HG03159 (cell line): ENCODE data around the gene NUP85.
"Not testable (repeated sequence)": the region's sequence is repeated elsewhere in the genome, so short reads cannot be mapped to it uniquely, and the experiment has no call there.

Experiments used
- ATAC-seq: cut with Tn5 transposase; IDR thresholded peaks from one replicate; pipeline ENCODE4 v1.9.1; 2021; ENCODE audit warnings: mild to moderate bottlenecking, moderate library complexity; ENCODE audit not compliant: unreplicated experiment

The NUP85 gene

DNA sequence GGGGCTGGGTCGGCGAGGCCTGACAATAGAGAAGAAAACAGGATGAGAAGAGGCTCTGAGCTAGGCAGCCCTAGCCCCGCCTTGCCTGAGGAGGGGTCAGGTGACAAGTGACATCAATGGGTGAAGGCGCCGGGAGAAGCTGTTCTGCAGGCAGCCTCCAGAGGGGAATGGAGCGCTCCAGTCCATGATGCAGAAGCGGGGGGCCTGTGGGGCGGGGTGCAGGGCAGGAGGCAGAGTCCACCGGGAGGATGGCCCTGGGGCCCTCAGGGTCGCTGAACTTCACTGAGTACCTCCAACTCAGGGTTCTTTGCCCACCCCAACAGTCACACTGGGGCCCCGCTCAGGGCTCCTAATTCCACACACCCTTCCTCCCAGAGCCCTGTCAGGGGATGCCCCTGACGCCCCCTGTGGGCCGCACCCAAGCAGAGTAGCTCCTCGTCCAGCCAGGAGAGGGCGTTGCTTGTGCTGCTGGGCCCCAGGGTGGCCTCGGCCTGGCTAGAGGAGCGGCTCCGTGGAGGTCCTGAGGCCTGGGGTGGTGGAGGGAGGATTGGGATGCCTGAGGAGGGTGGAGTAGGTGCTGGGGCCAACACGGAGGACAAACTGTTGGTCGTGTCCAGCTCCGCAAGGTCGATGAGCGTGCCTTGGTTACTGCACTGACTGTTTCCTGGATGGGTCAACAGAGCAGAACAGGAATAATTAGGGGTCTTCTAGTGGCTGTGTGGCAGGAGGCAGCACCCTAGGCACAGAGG is 35.1 kb downstream of the NUP85 start:
- no peak for ATAC-seq

DNA sequence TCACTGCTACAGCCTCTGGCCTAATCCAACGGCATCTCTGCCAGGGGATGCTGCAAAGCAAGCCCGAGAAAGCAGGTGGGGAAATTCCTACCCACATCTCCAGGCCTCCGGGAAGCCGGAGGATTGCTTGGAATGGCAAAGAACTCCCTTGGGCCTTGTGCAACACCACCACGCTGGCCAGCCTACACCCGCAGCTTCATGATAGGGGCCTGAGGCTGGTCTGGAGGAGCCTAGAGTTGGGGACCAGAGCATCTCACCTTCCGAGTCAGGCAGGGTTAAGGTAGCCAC is 35.6 kb downstream of the NUP85 start:
- ATAC-seq, result no peak

GRCh38 chr17:75241502-75241901 is 36.0 kb downstream of the NUP85 start:
- ATAC-seq, result no peak

DNA sequence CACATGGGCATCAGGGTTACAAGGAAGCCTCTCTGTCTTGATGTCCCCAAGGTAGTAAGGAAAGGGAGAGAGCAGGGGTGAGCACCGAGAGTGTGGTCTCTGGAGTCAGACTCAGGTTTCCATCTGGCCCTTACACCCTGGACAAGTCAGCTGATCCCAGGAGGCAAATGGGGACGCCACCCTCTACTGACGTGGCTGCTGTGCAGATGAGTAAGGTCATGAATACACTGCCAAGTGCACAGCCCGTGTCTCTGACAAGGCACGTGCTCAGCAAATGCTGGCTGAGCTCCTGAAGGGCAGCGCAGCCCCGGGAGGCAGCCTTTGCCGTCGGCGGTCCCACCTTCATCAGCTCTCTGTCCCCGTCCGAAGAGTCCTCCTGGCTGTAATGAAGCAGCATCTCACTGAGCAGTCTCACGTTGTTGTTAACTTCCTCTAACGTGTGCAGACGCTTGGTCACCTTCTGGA is 36.5 kb downstream of the NUP85 start:
- ATAC-seq, result no peak

- ATAC-seq, result no peak
Measured at GRCh38 chr17:75242461-75243042, 37.1 kb downstream of the NUP85 start.

- no peak for ATAC-seq
Measured at GRCh38 chr17:75244133-75244866, 38.8 kb downstream of the NUP85 start.

DNA sequence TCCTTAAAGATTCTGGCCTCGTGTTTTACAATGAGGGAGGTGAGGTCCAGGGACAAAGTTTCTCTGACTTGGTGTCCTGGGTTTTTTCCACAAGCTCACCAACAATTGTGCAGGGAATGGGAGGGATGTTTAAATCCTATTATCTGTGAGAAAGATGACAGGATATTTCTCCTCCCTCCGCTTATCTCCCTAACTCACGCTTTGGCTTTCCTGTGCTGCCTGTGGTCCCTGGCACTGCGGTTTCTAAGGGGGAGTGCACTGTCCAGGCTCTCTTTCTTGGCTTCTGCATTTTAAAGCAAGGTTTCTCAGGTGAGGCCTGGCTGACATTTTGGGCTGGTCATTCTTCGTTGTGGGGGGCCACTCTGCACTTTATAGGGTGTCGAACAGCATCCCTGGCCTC is 39.5 kb downstream of the NUP85 start:
- ATAC-seq, result no peak

GRCh38 chr17:75246404-75246803 is 40.9 kb downstream of the NUP85 start:
- no peak for ATAC-seq

DNA sequence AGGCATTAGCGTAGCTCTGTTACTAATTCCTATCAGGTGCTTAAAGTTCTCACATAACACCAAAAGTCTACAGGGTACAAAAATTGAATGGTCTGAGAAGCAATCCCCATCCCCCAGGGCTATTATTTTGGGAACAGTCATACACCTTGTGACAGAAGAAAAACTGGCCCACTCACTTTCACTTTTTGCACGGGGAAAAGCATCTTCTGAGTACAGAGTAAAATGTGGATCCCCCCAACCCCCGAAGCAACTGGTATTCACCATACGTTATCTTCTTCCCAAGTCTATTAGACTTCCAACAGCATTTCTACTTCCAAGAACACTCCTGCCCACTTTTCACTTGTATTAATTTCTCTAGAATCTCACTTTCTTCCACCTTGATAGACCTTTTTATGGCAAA is 44.1 kb downstream of the NUP85 start:
- ATAC-seq, result no peak

DNA sequence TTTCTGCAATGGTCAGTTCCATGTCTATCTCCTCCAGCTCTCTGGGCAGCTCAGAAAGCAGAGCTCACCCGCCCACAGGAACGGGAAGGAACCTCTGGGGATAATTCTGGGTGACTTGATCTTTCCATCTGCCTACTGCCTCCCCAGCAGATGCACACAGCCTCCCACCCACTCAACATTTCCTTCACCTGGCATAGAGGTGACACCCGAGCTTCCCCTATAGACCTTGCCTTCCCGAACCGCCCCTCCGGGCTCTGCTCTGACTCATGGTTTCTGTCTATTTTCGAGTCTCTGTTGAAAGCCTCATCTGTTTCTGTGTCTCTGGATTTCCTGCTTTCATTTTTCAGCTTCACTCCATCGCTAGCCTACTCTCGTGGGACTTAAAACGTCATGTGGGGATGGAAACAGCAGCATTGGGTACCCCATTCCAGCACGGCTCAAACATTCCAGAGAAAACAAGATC is 44.6 kb downstream of the NUP85 start:
- ATAC-seq, result peak; percentile 87

DNA sequence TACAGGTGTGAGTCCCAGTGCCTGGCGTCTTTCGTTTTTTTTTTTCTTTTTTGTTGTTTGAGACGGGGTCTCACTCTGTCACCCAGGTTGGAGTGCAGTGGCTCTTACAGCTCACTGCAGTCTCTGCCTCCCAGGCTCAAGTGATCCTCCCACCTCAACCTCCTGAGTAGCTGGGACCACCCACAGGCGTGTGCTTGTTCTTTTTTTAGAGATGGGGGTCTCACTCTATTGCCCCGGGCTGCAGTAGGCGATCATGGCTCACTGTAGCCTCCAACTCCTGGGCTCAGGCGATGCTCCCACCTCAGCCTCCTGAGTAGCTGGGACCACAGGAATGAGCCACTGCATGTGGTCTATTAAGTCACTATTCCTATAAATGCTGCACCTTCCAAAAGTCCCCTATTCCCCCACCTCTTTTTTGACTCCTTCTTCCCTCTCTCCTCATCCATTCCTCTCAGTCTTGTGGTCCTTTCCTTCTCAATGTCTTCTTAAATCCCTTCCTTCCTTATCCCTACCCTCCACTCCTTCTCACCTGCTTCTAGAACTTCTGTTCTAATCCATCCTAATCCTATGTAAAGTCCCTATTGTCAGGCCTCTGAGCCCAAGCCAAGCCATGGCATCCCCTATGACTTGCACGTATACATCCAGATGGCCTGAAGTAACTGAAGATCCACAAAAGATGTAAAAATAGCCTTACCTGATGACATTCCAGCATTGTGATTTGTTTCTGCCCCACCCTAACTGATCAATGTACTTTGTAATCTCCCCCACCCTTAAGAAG is 46.7 kb downstream of the NUP85 start:
- ATAC-seq, result no peak

DNA sequence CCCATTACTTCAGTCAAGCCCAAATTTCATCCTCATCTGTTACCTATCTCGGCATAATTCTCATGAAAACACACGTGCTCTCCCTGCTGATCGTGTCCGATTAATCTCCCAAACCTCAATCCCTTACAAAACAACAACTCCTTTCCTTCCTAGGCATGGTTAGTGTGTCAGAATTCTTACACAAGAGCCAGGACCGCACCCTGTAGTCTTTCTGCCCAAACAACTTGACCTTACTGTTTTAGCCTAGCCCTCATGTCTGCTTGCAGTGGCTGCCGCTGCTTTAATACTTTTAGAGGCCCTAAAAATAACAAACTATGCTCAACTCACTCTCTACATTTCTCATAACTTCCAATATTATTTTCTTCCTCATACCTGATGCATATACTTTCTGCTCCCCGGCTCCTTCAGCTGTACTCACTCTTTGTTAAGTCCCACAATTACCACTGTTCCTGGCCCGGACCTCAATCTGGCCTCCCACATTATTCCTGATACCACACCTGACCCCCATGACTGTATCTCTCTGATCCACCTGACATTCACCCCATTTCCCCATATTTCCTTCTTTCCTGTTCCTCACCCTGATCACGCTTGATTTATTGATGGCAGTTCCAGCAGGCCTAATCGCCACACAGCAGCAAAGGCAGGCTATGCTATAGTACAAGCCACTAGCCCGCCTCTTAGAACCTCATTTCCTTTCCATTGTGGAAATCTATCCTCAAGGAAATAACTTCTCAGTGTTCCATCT is 50.6 kb downstream of the NUP85 start:
- not testable (repeated sequence) for ATAC-seq

- ATAC-seq, result not testable (repeated sequence)
Measured at GRCh38 chr17:75257228-75257627, 51.7 kb downstream of the NUP85 start.

- peak; percentile 21 for ATAC-seq
Measured at GRCh38 chr17:75260641-75261335, 55.3 kb downstream of the NUP85 start.

DNA sequence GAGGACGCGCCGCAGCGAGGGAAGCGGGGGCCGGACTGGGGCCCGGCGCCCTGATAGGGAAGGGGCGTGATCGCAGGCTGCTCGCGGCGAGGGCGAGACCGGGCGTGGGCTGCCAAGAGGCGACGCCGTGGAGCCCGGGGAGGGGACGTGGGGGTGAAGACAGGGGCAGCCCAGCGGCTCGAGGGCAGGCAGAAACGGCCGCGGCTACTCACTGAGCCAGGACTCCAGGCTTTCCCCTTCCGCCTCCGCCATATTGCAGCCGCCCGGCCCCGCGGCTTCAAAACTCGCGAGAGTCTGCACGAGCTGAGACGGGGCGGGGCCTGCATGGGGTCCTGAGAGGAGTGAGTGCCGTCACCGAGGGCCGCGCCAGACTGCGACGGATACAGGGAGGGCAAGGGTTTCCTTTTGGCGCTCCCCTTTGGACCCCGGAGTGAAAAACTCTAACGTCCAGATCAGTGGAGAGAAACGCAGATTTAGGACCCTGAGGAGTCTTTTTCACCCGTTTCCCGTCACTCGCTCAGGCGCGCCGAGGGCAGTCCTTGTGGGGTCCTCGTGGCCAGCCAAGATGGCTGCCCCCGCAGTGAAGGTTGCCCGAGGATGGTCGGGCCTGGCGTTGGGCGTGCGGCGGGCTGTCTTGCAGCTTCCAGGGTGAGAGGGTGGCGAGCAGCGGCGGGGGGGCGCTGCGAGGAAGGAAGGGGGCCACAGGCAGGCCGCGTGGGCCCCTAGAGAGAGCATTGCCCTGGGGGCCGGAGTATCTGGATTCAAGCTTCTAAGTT is 56.0 kb downstream of the NUP85 start, which contains the start of the genes GGA3 and MRPS7:
GGA3 (minus strand) TSS at position 271 of the 776 bp plus-strand sequence; CDS start at position 252, 19 bp downstream.
MRPS7 (plus strand) TSS at position 544 of the 776 bp plus-strand sequence; CDS start at position 566, 22 bp downstream.
- ATAC-seq, result peak; percentile 89

DNA sequence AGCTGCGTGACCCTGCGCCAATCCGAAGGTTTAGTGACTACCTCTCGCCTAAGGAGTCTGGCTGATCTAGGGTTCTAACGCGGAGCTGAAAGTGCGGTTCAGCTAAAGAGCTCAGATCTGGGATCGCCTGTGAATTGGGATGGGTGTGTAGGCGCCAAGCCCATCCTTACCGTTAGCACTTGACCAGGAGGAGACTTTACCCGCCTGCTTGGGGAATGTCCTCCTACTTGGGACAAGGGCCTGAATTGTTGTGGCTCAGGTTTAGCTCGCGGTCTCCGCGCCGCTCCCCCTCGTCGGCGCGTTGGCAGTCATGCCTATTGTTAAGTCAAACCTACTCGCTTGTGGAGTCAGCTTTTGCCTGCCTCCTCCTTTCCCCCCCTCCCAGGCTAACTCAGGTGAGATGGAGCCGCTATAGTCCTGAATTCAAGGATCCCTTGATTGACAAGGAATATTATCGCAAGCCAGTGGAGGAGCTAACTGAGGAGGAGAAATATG is 56.7 kb downstream of the NUP85 start:
- ATAC-seq, result peak; percentile 10

DNA sequence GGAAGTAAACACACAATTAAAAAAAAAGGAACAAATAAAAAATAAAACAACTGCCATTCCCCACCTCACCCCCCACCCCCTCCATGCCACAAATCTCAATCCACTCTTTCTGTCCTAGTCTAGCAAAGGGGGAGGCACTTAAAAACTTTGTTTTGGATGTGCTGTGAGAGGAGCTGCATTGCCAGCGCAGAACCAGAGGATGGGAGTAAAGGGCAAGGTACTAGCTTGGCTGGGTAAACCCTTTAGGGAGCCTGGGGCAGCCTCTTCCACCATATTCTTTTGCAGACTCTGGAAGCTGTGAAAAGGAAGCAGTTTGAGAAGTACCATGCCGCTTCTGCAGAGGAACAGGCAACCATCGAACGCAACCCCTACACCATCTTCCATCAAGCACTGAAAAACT is 57.6 kb downstream of the NUP85 start:
- ATAC-seq, result no peak

DNA sequence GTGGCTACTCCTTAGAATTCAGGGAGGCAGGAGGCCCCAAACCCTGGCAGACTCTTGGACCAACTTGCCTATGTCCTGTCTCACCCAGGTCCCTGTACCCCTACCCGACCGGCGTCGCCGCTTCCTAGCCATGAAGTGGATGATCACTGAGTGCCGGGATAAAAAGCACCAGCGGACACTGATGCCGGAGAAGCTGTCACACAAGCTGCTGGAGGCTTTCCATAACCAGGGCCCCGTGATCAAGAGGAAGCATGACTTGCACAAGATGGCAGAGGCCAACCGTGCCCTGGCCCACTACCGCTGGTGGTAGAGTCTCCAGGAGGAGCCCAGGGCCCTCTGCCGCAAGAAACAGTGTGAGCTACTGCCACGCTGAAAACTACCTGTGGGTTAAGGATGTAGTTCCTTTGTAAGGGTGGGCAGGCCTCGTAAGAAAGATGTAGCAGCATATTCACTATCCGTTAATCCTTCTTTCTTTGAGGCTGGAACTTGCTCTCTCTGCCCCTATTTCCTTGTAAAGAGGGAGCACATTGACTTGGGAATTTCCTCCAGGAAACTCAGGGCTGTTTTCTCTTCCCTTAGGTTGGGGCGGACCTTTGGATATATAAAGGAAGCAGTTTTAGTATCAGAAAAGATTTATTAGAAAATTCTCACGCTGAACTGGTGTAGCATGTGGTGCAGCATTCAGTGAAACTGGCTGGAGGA is 60.3 kb downstream of the NUP85 start:
- ATAC-seq, result no peak
